GM23248 (cell line): ENCODE data around the gene NKX1-1. TPM values are rescaled to one million over a fixed set of nuclear protein-coding genes. Genes with fewer than 3 reads are reported as not detected.

ENCODE experiments used
- DNase-seq: peaks from one replicate; pipeline ENCODE4 v3.0.0-alpha.2; 2015
- H2AFZ ChIP-seq: fragments of 200-600 bp; sonication (generic); 2 replicates; pipeline ENCODE4 v1.6.1; 2016; ENCODE audit warnings: antibody characterized with exemption
- H3F3A ChIP-seq: fragments of 200-600 bp; sonication (generic); 2 replicates; pipeline ENCODE4 v1.6.1; 2016; ENCODE audit warnings: mild to moderate bottlenecking, antibody characterized with exemption, mixed run types; ENCODE audit not compliant: insufficient read depth
- H3K27ac ChIP-seq: fragments of 200-600 bp; sonication (generic); 2 replicates; pipeline ENCODE4 v1.5.1; 2016; ENCODE audit warnings: mild to moderate bottlenecking
- H3K27me3 ChIP-seq: fragments of 200-600 bp; sonication (generic); replicated peaks from 2 replicates; pipeline ENCODE4 v1.6.1; 2016; ENCODE audit warnings: mild to moderate bottlenecking; ENCODE audit not compliant: insufficient read depth
- H3K36me3 ChIP-seq: fragments of 200-600 bp; sonication (generic); 2 replicates; pipeline ENCODE4 v1.6.1; 2016; ENCODE audit warnings: low read depth, mild to moderate bottlenecking
- H3K4me1 ChIP-seq: fragments of 200-600 bp; sonication (generic); 2 replicates; pipeline ENCODE4 v1.6.1; 2016; ENCODE audit warnings: mild to moderate bottlenecking; ENCODE audit not compliant: insufficient read depth
- H3K4me2 ChIP-seq: fragments of 200-600 bp; sonication (generic); one replicate; pipeline ENCODE4 v1.6.1; 2016; ENCODE audit warnings: mild to moderate bottlenecking; ENCODE audit not compliant: unreplicated experiment
- H3K4me3 ChIP-seq: fragments of 200-600 bp; sonication (generic); 2 replicates; pipeline ENCODE4 v1.5.1; 2016; ENCODE audit warnings: mild to moderate bottlenecking
- H3K79me2 ChIP-seq: fragments of 200-600 bp; sonication (generic); 2 replicates; pipeline ENCODE4 v1.6.1; 2016; ENCODE audit warnings: mild to moderate bottlenecking; ENCODE audit not compliant: insufficient read depth
- H3K9ac ChIP-seq: fragments of 200-600 bp; sonication (generic); 2 replicates; pipeline ENCODE4 v1.6.1; 2016; ENCODE audit warnings: mild to moderate bottlenecking
- H3K9me2 ChIP-seq: fragments of 200-600 bp; sonication (generic); 2 replicates; pipeline ENCODE4 v1.6.1; 2016; ENCODE audit warnings: mixed run types, mild to moderate bottlenecking, moderate library complexity; ENCODE audit not compliant: insufficient read depth
- H3K9me3 ChIP-seq: fragments of 200-600 bp; sonication (generic); one replicate; pipeline ENCODE4 v1.6.1; 2017; ENCODE audit warnings: low read depth
- H4K20me1 ChIP-seq: fragments of 200-600 bp; sonication (generic); 2 replicates; pipeline ENCODE4 v1.6.0; 2016; ENCODE audit not compliant: insufficient read depth
- EZH2 ChIP-seq: fragments of 200-600 bp; sonication (generic); IDR thresholded peaks from 2 replicates; pipeline ENCODE4 v1.6.1; 2018; ENCODE audit warnings: antibody characterized with exemption, mild to moderate bottlenecking; ENCODE audit not compliant: insufficient read depth, poor library complexity, severe bottlenecking
- EZH2phosphoT487 ChIP-seq: fragments of 200-600 bp; sonication (generic); IDR thresholded peaks from 2 replicates; pipeline ENCODE4 v1.6.1; 2018; ENCODE audit warnings: antibody characterized with exemption, moderate library complexity, mild to moderate bottlenecking, low read depth; ENCODE audit not compliant: insufficient read depth
- WGBS, 2 experiments: methylation state at CpG; one replicate each; pipeline ENCODE4 v1.1.6; 2015 to 2017; ENCODE audit warnings: low lambda C conversion rate in 2 of 2, low coverage in 1 of 2; ENCODE audit errors: missing lambda C conversion rate in 2 of 2; 5-methylcytosine and 5-hydroxymethylcytosine counted together
- in situ Hi-C: fragments of 300-500 bp; cut with MboI; formaldehyde crosslinking; loops from 2 replicates; pipeline ENCODE4 v1.15.0; 2020
- polyA plus RNA-seq: library from polyadenylated mRNA; unstranded; fragments of >200 nt; fragmentation: Nextera tagmentation; extraction: Ambion mirVana; gene quantifications from 2 replicates; pipeline ENCODE4 v1.2.1, GENCODE V29; 2016
- total RNA-seq: library from RNA; depleted of rRNA; stranded (reverse); fragments of >200 nt; shearing (Covaris generic); gene quantifications from 2 replicates; pipeline ENCODE4 v1.2.3, GENCODE V29; 2014; rRNA removed

The NKX1-1 gene
- total and polyA plus RNA-seq, 2 experiments from 2014 or later, result not detected

GRCh38 chr4:1354983-1355275 lies 51.3 kb downstream of the NKX1-1 start:
- H3K9me2 ChIP-seq, result no peaks in the 10 kb centered on the region
- no peaks in the 10 kb centered on the region for H3K36me3 ChIP-seq
- TF ChIP-seq EZH2phosphoT487 (no peak), EZH2 (no peak)
- H3K4me1 ChIP-seq, result no peaks in the 10 kb centered on the region
- no peak overlapping the region for H3K4me2 ChIP-seq
- no peak overlapping the region for H3K9ac ChIP-seq
- no peaks in the 10 kb centered on the region for H4K20me1 ChIP-seq
- no peaks in the 10 kb centered on the region for H3F3A ChIP-seq
- 89 to 94% methylated on average over 16 to 18 of the region's 18 CpGs for WGBS, 2 experiments
- no peaks in the 10 kb centered on the region for H3K9me3 ChIP-seq
- DNase-seq, result no peak
- in situ Hi-C loops, result loop anchor here (10.0 kb wide), 1 partner anchor 270 kb away; no protein-coding TSS in a partner anchor
- H3K27ac ChIP-seq, result no peak overlapping the region
- H3K79me2 ChIP-seq, result peaks cover 9% of the 10 kb centered on the region
- no peak overlapping the region for H2AFZ ChIP-seq
- no peak overlapping the region for H3K4me3 ChIP-seq
- no peaks in the 10 kb centered on the region for H3K27me3 ChIP-seq

- no peak for TF ChIP-seq EZH2
- no peak for TF ChIP-seq EZH2phosphoT487
- Histone ChIP-seq H3F3A (no peaks in the 10 kb centered on the region), H3K9ac (no peak overlapping the region), H3K9me3 (no peaks in the 10 kb centered on the region), H3K4me2 (no peak overlapping the region), H3K27me3 (no peaks in the 10 kb centered on the region), H3K4me1 (no peaks in the 10 kb centered on the region), H3K9me2 (no peaks in the 10 kb centered on the region), H3K79me2 (peaks cover 14% of the 10 kb centered on the region), H3K36me3 (no peaks in the 10 kb centered on the region), H3K4me3 (no peak overlapping the region), H3K27ac (no peak overlapping the region), H4K20me1 (no peaks in the 10 kb centered on the region), H2AFZ (no peak overlapping the region)
- WGBS, 2 experiments, result 88% methylated on average over 28 to 36 of the region's 36 CpGs
- in situ Hi-C loops, result loop anchor here (10.0 kb wide), 1 partner anchor 270 kb away; no protein-coding TSS in a partner anchor
- DNase-seq, result no peak
These were observed 51.9 kb downstream of the NKX1-1 start for GRCh38 chr4:1354136-1354982.

GRCh38 chr4:1353186-1354055 lies 52.8 kb downstream of the NKX1-1 start:
- H3F3A ChIP-seq, result peaks cover 2% of the 10 kb centered on the region; the same call in 1 of the 2 replicates
- no peak overlapping the region for H3K4me2 ChIP-seq
- H3K9me2 ChIP-seq, result no peaks in the 10 kb centered on the region
- no peak overlapping the region for H3K4me3 ChIP-seq
- H3K27me3 ChIP-seq, result no peaks in the 10 kb centered on the region
- no peaks in the 10 kb centered on the region for H4K20me1 ChIP-seq
- no peak overlapping the region for H3K27ac ChIP-seq
- no peak overlapping the region for H2AFZ ChIP-seq
- 87 to 92% methylated on average over 23 to 29 of the region's 30 CpGs for WGBS, 2 experiments
- no peak overlapping the region for H3K9ac ChIP-seq
- peaks cover 2% of the 10 kb centered on the region for H3K4me1 ChIP-seq
- H3K36me3 ChIP-seq, result no peaks in the 10 kb centered on the region
- H3K79me2 ChIP-seq, result peaks cover 23% of the 10 kb centered on the region
- in situ Hi-C loops, result loop anchor here (10.0 kb wide), 1 partner anchor 271 kb away; no protein-coding TSS in a partner anchor
- TF ChIP-seq EZH2 (no peak), EZH2phosphoT487 (no peak)
- H3K9me3 ChIP-seq, result no peaks in the 10 kb centered on the region
- DNase-seq, result no peak

Other genes with a start within 250 kb of the NKX1-1 start
- gene SPON2, start 233.9 kb downstream of the NKX1-1 start, total RNA-seq, result 3.4 and 6.2 TPM in 2 replicates
- gene SPON2, start 233.9 kb downstream of the NKX1-1 start, polyA plus RNA-seq, result 5.3 and 5.7 TPM in 2 replicates
- 160 and 270 TPM in 2 replicates for gene CTBP1, start 157.3 kb downstream of the NKX1-1 start, total RNA-seq
- 40.1 and 44.6 TPM in 2 replicates for gene CTBP1, start 157.3 kb downstream of the NKX1-1 start, polyA plus RNA-seq
- gene MAEA, start 116.6 kb downstream of the NKX1-1 start, total RNA-seq, result 53.4 and 85.0 TPM in 2 replicates
- gene MAEA, start 116.6 kb downstream of the NKX1-1 start, polyA plus RNA-seq, result 57.3 and 61.6 TPM in 2 replicates
- 3.0 and 4.1 TPM in 2 replicates for gene UVSSA, start 59.2 kb downstream of the NKX1-1 start, total RNA-seq
- 2.2 and 2.9 TPM in 2 replicates for gene UVSSA, start 59.2 kb downstream of the NKX1-1 start, polyA plus RNA-seq